NCI-H187 (cell line): Measurements from ENCODE around the gene NCKAP5.

Source experiments
- DNase-seq, 2 experiments: peaks; one replicate each; lab custom pipeline; 2025; lab: John Stamatoyannopoulos, UW

NCKAP5 gene

DNA sequence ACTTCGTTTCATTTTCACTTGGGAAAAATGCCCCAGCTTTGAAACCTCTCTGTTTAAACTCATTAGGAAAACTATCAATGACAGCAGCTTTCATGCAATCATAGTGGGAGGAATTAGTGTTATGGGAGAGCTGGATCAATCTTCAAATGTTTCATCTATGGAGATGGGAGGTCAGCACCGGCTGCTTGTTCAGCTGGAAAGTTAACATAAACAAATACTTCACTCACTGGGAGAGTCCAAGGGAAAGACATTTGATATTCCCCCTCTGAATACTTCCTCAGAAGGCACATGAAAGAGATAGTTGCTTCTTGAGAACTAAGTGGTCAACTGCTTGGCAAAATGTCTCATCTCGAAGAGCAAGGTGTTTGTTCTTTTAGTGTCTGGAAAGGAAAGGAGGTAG lies 905.5 kb downstream of the NCKAP5 start:
- DNase-seq: no peak

DNA sequence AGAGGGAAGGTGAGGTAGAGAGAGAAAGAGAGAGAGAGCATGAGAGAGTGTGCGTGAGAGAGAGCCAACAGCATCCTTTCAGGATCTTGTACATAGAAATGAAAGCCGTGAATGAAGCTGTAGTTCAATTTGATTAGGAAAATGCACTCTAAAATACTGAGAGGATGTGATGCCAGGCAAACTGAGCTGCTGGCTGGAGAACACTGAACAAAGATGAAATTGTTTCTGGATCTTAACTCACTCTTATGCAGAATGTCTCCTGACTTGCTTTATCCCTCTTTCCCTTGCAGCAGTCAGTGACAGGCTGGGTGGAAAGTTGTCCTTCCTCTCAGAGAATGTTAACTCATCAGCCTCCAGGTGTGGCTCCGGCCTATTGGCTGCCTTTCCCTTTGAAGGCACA lies 908.9 kb downstream of the NCKAP5 start:
- no peak for DNase-seq

DNA sequence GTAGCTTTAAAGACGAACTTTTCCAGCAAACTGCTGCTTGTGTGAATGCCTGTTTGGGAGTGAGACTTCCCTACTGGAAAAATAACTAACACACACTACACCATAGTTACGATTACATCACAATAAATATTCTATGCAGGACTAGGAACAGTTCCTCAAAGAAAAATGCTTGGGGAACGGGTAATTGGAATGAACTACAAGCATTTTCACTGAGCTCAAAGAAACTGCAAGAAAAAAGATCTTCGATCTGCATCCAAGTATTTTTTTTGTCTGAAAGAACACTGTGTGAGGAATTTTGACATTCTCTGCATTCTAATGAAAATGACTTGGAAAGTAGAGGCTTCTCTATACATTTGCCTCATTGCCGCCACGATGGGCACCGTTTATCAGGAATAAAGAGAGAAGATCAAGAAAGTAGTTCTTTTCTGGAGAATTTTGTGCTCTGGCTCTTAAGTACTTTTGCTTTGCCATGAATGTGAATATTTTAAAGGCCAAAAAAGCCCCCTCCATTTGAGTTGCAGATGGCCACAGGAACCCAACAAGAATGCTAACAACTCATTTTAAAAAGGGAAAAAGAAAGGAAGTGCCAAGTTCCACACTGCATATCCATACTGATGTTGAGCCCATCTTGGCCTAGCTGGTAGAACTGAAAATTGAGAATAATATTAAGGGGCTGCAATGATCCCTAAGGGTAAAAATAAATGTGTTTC lies 911.8 kb downstream of the NCKAP5 start:
- no peak for DNase-seq

DNA sequence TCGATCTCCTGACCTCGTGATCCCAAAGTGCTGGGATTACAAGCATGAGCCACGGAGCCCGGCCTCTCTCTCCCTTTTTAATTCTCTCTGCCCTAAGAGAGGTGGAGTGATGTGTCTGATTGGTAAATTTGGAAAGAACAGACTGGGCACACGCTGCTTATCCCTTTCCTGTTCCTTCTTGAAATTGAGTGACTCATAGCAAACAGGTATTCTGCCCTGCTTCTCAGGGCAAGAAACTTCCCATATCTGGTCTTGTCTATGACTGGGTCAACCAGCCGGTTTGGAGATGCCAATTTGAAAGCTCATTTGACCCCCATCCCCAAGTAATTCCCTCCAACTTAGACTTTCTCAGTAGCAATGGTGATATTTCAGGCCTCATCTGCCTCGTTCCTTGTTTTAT lies 913.3 kb downstream of the NCKAP5 start:
- DNase-seq: no peak

DNA sequence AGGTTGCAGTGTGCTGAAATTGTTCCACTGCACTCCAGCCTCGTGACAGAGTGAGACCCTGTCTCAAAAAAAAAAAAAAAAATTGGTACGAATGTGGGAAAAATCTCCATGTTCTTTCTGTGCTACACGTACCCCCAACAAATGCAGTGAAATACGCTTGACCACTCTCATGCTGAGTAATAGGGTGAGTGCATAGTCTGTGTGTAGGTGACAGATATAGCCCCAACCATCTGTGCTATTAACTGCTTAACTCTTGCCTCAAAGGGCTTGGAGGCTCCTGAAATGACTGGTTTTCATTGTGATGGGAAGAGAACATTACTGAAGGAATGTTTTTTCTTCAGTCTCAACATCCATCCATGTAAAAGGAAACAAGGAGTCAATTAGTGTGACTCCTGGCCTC lies 913.9 kb downstream of the NCKAP5 start:
- no peak for DNase-seq

DNA sequence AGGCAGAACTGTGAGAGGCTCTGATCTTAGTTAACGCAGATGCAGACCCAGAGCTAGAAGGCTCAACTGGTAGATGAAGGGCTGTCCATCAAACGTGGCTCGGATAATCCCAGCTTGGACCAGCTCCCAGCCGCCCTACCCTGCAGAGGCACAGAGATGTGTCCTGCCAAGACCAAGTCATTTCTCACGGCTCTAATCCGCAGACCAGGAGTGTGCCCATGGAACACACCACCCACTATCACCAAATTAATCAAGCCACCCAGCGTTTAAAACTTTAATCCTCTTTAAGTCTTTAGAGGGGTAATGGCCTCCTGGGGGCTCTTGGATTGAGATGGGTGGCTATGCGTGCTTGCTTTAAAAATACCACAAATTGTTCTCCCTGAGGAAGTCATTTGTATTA lies 915.8 kb downstream of the NCKAP5 start:
- DNase-seq: no peak

DNA sequence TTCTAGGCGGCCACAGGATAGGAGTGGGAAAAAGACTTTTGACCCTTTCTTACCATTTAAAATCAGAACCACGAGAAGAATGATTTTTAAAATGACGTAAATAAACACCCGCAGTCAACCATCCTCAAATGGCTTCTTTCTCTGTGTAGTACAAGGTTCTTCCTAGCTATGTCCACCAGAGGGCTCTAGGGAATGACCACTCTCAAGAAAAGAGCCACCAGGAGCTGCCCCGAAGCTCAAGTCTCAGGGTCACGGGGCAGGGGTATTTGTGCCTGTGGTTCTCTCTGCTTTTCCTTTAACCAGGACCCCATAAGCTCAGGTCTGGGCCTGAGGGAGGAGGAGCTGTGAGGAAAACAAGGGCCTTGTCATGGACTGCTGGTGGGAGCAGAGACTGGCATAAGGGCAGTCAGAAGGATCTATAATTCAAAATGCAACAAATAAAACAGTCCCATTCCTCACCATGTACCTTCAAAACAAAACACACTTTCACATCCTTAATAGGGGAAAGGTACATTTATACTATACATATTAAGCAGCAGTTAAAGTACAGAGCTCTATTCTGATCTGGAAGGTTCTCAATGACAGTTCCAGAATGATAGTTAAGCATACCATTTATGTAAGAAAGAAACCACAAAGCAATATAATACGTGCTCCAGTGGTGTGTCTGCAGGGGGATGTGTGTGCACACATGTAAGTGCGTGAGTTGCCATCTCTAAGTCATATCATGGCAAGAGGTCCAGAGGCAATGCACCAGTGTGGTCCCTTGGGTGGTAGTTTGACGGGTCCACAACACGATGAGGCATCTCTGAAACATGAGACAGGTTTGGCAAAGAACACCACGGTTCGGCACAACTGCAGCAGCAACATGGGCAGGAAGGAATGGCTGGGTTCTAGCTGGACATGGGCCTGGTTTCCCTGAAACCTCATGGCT lies 916.9 kb downstream of the NCKAP5 start:
- DNase-seq: no peak

DNA sequence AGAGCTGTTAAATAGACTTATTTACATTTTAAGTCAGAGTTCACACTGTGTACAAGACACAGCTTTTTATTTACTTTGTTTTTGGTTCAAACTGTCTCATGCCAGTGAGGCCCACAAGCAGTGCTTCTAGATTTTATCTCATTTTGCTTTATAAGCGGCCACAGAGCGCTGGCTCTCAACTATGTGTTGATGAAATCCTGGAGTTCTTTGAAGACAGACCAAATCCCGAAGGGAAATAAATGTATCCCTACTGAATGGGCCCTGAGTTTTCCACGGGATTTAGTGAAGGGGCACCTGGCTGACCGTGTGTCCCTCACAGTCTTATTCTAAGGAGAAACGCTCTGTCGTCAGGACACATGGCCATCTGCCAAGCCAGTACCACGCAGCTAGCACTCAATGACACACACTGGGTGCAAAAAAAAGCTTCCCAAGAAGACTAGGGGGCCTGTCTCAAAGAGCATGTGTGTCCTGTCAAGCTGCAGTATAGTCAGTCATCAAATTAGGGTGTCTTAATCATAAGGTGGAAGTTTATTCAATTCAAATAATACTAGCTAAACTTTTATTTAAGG lies 921.6 kb downstream of the NCKAP5 start:
- no peak for DNase-seq

DNA sequence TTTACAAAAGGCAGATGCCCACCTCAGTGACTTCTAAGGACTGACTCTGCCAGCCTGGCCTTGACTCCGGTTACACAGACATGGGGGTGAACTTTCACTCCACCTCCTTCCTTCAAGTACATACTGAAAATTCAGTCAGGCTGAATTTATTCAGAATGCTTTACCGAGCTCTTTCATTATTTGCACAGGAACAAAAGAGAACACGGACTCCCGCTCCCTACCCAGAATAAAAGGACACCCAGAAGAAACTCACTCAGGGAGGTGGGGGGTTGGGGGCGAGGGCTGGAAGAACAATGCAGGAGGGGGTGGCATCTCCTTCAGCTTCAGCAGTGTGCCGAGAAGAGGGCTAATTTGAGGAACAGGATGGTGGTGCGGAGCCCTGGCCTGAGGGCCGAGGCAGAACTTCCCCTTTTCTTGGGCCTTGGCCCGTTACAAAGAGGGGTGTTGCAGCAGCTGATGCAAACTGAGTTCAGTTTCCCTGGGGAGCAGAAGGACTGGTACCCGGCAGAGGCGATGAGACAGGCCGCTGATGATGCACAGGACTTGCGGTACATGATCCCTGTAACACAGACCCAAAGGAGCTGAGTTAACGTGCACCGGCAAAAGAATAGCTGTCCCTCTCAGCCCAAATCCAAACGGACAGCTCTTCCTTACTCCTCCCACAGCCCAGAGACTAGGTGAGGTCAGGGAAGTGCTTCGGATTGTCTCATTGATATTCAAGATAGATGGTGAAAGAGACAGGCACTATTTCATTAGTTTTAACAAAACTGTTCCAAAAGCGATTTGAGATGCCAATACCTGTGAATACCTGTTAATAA lies 922.3 kb downstream of the NCKAP5 start:
- DNase-seq: no peak

DNA sequence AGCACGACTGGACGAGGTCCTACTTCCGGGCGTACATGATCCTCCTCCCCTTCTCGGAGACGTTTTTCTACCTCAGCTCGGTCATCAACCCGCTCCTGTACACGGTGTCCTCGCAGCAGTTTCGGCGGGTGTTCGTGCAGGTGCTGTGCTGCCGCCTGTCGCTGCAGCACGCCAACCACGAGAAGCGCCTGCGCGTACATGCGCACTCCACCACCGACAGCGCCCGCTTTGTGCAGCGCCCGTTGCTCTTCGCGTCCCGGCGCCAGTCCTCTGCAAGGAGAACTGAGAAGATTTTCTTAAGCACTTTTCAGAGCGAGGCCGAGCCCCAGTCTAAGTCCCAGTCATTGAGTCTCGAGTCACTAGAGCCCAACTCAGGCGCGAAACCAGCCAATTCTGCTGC lies 923.1 kb downstream of the NCKAP5 start:
- peak; percentile 32 to 59 for DNase-seq

DNA sequence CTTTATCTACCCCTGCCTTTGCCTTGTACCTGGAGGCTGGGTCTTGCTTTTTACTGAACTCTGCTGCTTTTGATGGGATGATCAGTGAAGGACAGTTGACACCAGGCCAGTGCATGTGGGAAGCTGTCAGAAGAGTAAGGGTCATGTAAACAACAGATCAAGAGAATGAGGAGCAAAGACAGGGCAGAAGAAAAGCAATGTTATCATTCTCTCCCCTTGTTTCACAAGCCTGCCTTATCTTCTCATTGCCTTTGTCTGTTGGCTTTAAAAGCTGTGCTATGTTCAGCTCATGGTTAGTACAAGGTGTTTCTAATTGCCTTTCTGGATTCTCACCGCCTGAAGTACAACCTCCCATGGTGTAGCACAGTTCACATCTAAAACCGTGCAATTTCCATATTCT lies 925.8 kb downstream of the NCKAP5 start:
- no peak for DNase-seq

DNA sequence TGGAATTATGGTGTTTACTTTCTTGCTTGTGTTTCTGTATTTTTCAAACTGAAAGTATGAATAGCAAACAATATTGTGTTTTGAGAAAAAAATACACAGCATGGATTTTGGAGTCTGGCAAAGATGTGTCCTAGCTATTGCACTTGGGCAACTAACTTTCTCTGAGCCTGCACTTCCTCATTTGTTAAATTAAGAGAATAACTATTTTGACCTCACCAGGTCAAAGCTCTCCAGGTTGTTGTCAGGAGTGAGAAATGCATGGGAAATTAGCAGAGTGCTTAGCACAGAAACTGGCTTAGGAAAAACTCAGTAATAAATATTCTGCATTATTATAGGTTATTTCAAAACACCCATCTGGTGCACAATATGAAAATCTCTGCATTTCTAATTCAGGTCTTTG lies 926.4 kb downstream of the NCKAP5 start:
- no peak for DNase-seq

DNA sequence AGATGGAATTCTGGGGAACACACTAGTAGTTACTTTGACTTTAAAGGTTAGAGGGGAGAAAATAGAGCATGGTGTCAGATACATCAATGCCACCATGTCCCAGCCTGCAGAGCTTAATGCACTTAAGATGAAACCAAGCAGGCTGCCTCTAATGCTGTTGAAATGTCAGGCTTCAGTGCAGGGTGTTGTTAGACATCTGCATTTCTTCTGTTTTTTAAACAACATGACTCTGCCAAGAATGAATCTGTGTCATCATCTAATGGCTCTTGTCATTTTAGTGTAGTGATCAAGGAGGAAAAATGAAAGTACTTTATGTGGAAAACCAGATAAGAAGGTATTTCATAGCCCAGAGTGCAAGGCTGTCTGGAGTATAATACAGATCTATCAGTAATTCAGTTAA lies 928.1 kb downstream of the NCKAP5 start:
- DNase-seq: no peak

DNA sequence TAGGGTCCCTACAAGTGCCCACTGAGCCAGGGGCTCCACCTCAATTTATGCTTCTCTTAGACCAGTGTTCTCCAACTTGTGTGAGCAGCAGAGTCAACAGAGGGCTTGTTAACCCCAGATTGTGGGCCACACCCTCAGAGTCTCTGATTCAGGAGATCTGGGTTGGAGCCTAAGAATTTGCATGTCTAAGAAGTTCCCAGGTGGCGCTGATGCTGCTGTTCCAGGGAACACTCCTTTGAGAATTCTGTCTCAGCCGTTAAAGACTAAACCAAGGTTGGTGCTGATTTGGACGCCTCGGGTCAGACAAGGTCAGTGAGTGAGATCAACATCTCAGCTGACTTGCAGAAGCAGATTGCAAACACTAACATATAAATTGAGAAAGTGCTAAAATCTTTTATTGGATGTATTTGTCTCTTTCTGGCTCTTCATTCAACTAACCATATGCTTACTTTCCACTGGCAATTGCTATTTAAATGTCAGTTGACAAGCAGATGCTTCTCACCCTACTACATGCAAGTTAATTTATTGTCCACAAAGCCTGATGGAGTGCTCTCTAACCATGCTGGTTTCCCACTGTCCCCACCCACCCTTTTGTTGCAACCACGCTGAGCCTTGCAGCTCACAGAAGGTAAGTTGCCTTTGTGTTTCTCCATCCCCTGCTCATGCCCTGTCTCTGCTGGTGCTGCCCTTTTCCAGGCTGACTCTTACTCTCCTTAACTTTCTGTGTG lies 929.8 kb downstream of the NCKAP5 start:
- DNase-seq: peak; percentile 56 to 57

DNA sequence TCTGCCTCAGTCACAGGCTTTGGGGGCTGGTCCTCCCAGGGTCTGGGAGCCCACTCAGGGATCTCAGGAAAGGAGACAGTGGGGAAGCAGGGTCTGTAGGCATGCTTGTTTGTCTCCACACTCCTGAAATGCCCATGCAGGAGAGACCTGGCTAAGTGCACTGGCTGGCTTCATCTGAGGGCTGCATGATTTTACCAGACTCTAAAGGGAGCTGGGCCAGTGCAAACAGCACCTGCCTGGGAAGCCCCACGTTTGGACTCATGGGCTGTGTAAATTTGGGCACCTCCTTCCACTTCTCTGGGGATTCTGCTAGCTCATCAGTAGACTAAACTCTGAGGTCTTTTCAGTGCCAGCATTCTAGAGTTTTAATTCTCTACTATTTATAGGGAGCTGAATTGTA lies 931.9 kb downstream of the NCKAP5 start:
- DNase-seq: no peak

DNA sequence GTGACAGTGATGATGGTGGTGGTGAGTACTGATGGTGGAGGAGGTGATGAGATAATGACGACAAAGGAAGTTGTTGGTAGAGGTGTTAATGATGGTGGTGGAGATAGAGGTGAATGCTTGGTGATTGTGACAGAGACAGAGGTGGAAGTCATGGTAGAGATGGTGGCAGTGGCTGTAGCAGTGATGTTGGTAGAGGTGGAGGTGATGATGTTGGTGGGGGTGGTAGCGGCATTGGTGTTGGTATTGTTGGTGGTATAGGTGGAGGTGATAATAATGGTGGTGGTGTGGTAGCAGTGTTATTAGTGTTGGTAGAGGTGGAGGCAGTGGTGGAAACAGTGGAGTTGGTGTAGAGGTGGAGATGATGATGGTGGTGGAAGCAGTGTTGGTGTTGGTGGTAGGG lies 934.6 kb downstream of the NCKAP5 start:
- no peak for DNase-seq

DNA sequence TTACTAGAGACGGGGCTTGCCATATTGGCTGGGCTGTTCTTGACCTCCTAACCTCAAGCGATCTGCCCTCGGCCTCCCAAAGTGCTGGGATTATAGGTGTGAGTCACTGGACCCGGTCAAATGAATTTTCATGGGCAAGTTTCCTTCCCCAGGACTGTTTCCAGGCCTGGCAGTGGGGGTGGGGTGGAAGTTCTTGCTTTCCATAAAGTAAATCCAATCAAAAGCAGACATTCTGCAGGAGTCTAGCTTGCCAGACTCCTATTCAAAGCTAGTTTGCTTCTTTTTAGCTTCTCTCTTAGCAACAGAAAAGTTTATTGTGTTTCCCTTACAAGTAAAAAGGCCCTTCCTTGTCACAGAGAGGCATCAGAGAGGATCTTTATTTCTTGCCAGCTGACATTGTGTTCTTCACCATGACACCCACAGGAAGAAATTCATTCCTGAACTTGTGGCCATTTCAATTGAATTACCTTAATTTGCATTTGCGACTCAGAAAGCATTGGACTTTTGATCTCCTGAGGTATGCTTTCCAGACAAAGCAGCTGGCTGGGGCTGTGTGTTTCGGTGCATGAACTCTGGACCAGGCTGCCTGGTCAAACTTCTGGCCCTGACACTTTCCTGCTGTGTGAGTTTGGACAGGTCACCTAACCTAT lies 936.1 kb downstream of the NCKAP5 start:
- DNase-seq: no peak

DNA sequence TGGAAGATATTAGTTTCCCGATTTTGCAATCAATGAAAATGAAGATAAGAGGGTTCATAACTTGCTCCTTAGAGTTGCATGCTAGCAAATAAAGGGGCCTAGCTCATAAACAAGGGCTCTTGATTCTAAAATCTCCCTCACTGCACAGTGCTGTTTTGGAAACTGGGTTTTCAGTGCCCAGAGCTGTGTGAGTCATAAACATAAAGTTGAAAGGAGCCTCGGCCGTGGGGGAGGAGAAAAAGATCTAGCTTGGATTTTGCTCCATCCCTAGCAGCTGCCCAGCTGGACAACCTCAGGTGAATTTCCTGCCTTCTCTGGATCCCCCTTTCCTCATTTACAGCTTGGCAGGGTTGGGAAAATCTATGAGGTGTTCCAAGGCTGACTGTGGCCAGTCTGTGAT lies 940.7 kb downstream of the NCKAP5 start:
- DNase-seq: no peak

DNA sequence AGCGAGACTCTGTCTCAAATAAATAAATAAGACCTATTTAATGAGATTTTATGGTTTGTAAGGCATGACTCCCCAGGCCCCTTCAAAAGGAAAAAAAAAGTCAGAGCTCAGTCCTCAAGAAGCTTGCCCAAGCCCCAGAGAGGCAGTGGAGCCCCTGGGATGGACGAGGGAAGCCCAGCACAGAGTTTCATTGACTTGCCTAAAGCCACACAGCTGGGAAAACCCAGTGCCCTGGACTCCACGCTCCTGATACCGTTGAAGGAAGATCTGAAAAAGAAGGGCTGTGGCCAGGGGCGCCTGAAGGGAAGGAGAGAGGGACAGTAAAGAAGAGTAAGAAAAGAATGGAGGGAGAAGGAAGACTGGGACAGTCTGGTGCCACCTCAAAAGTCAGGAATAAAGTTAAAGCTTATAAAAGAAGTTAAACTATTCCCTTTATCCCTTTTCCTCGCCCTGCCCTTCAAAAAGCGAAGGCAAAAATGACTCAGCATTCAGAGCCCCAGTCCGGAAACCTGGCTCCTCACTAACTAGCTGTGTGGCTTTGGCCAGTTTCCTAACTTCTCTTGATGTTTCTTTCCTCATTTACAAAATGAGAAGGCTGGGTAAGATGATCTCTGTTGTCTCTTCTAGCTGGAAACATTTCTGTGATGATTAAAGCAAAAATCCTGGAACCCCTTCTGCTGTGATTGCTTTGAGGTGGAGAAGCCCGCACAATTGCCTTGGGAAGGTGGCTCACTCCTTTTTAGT lies 945.0 kb downstream of the NCKAP5 start:
- no peak for DNase-seq
